Measurements from ENCODE around the gene POC1A. TPM values are rescaled to one million over a fixed set of nuclear protein-coding genes. Genes with fewer than 3 reads are reported as not detected.

The POC1A gene
- total and polyA plus RNA-seq, 8 donors, result 0.37 to 1.1 (median 0.71) TPM

- TF ChIP-seq, protein P1, sequence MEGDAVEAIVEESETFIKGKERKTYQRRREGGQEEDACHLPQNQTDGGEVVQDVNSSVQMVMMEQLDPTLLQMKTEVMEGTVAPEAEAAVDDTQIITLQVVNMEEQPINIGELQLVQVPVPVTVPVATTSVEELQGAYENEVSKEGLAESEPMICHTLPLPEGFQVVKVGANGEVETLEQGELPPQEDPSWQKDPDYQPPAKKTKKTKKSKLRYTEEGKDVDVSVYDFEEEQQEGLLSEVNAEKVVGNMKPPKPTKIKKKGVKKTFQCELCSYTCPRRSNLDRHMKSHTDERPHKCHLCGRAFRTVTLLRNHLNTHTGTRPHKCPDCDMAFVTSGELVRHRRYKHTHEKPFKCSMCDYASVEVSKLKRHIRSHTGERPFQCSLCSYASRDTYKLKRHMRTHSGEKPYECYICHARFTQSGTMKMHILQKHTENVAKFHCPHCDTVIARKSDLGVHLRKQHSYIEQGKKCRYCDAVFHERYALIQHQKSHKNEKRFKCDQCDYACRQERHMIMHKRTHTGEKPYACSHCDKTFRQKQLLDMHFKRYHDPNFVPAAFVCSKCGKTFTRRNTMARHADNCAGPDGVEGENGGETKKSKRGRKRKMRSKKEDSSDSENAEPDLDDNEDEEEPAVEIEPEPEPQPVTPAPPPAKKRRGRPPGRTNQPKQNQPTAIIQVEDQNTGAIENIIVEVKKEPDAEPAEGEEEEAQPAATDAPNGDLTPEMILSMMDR (IDR thresholded peaks at IDR 0.05), result no peak
Measured at GRCh38 chr3:52049503-52049902, 104.7 kb downstream of the POC1A start.

DNA sequence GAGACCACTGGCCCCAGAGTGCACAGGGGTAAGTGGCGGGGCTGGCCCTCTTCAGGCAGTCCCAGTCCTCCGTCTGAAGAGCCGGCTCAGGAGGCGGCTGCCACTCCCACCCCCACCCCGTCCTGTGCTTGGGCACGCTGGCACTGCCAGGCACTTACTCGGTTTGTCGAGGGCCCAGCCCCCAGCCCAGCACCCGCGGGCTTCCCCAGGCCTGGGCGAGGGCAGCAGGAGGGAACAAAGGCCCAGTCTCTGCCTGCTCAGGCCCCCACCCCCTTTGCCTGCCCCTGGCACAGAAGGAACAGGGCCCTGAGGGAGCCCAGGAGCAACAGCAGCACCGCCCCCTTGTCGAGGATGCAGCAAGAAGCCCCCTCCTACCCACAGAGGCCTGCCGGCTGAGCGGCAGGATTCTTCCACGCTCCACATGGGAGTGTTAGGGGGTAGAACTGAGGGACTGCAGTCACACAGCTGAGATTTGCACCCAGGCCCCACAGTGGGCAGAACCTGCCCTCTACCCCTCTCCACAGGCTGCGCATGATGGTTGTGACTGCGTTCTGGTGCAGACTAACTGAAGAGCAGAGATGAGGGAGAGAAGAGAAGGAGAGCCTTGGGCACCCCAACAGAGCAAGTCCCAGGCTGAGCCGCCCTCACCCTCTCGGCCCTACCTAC lies 106.8 kb downstream of the POC1A start:
- whole genome bisulfite sequencing, 2 donors, result 63 to 77% methylated on average over 19 to 20 of the region's 20 CpGs
- Histone ChIP-seq H3K27ac (no peak overlapping the region), H3K27me3 (no peaks in the 10 kb centered on the region), H3K4me3 (no peak overlapping the region), H3K4me1 (peaks cover 0 to 5% (median 3%) of the 10 kb centered on the region in 3 donors), H3K36me3 (peaks cover 0 to 15% (median 4%) of the 10 kb centered on the region in 3 donors), H3K9me3 (no peaks in the 10 kb centered on the region)
- intact Hi-C loops (cut with DNase I), result no loop called here
- TF ChIP-seq, protein P1 (IDR thresholded peaks at IDR 0.05), result no peak
- peak in 1 of 6 donors; percentile 15 for DNase-seq
- no peak for FAIRE-seq
- ATAC-seq, result peak in 3 of 4 donors; percentile 13 to 47 (median 15)

More at GRCh38 chr3:52049503-52049902, 104.7 kb downstream of the POC1A start:
- Histone ChIP-seq H3K4me1 (peaks cover 0 to 11% (median 3%) of the 10 kb centered on the region in 3 donors), H3K27ac (no peak overlapping the region), H3K4me3 (no peak overlapping the region), H3K9me3 (no peaks in the 10 kb centered on the region), H3K36me3 (peaks cover 0 to 15% (median 4%) of the 10 kb centered on the region in 3 donors), H3K27me3 (no peaks in the 10 kb centered on the region)
- FAIRE-seq, result no peak
- intact Hi-C loops (cut with DNase I), result no loop called here
- DNase-seq, result no peak
- WGBS, 2 donors, result 70 to 85% methylated on average over 2 of the region's 2 CpGs
- ATAC-seq, result no peak

DNA sequence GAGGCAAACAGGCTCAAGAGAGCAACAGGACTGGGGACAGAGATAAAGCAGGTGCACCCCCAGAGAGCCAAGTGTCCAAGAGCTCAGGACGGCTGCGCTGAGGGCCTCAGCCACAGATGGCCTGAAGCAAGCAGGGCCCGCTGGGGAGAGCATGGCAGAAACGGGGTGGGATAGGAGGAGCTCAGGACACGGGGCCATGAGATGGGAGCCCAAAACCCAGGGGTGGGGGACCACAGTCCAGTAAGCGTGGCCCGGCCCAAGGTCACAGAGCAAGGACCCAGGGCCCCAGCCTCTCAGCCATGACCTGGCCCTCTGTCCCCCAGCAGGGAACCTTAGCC lies 107.4 kb downstream of the POC1A start:
- DNase-seq (peak in 1 of 6 donors; percentile 11), FAIRE-seq (no peak), ATAC-seq (no peak)
- Histone ChIP-seq H3K4me3 (no peak overlapping the region), H3K27me3 (no peaks in the 10 kb centered on the region), H3K9me3 (no peaks in the 10 kb centered on the region), H3K27ac (no peak overlapping the region), H3K4me1 (no peaks in the 10 kb centered on the region), H3K36me3 (peaks cover 0 to 15% (median 4%) of the 10 kb centered on the region in 3 donors)
- intact Hi-C loops (cut with DNase I), result no loop called here
- TF ChIP-seq, protein P1 (IDR thresholded peaks at IDR 0.05), result no peak
- WGBS, 2 donors, result 73 to 79% methylated on average over 7 of the region's 7 CpGs

DNA sequence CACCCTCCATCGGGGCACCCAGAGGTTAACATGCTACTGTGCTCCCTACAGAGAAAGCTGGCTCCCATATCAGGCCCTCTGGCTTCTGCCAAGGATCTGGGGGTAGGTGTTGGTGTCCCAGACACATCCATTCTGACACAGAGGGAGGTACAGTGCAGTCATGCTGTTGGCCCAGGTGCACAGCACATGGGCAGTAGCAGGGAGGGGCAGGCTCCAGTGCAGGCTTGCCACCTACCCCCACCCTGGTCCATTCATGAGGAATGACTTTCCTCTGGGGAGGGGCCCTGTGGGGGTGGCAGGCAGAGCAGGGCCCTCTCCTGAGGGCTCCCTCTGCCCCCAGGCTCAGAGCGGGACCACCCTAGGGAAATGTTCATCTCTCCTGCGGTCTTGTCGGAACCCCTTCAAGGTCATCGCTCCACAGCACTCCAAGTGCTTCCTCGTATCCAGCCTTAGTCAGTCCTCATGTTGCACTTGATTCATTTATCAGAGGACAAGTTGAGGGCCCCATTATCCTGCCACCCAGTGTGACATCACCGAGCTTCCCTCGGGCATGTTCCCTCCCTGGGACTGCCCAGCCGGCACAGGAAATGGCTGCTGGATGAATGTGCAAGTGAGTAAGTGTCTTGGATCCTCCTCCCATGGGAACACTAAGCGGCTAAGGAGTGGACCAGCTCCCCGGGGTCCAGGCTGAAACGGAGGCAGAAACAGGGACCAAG lies 107.9 kb downstream of the POC1A start:
- Histone ChIP-seq H3K9me3 (no peaks in the 10 kb centered on the region), H3K27ac (no peak overlapping the region), H3K4me3 (no peak overlapping the region), H3K36me3 (peaks cover 0 to 15% (median 4%) of the 10 kb centered on the region in 3 donors), H3K27me3 (no peaks in the 10 kb centered on the region), H3K4me1 (no peaks in the 10 kb centered on the region)
- 69 to 70% methylated on average over 12 of the region's 12 CpGs for WGBS, 2 donors
- TF ChIP-seq, protein P1 (IDR thresholded peaks at IDR 0.05), result no peak
- ATAC-seq (peak in 3 of 4 donors; percentile 11 to 46 (median 13)), FAIRE-seq (no peak), DNase-seq (no peak)
- intact Hi-C loops (cut with DNase I), result no loop called here

Data from pancreas (tissue), 10 donors.